IMR-90 (cell line): ENCODE data around the gene TDRD6. TPM values are rescaled to one million over a fixed set of nuclear protein-coding genes. Genes with fewer than 3 reads are reported as not detected.

Source experiments
- ATAC-seq: fragments of 200-7000 bp; cut with Tn5 transposase; 2 replicates; pipeline ENCODE4 v1.9.1; 2020; ENCODE audit warnings: low read depth, mild to moderate bottlenecking, moderate library complexity
- BruUV-seq: library from RNA; stranded (reverse); fragments of 400-500 nt; replicated peaks from 2 replicates; lab custom pipeline; 2021; lab: Mats Ljungman, UMichigan
- CTCF ChIA-PET: fragments of 300-600 bp; formaldehyde crosslinking; extraction: SDS; loops from one replicate; lab custom pipeline; 2021; ENCODE audit warnings: antibody characterized with exemption; lab: Yijun Ruan, JAX
- POLR2A ChIA-PET: fragments of 300-600 bp; sonication (Branson Sonifier 250); formaldehyde crosslinking; loops from one replicate; lab custom pipeline; 2022; ENCODE audit warnings: antibody characterized with exemption; ENCODE audit not compliant: unreplicated experiment; lab: Charles Lee
- DNase-seq: peaks from one replicate; pipeline ENCODE4 v3.0.0; 2013
- H2AFZ ChIP-seq: replicated peaks from 2 replicates; pipeline ENCODE3; 2013; ENCODE audit warnings: low read length, mild to moderate bottlenecking; ENCODE audit not compliant: poor library complexity
- H2AK5ac ChIP-seq: 2 replicates; pipeline ENCODE4 v1.6.1; 2013; ENCODE audit warnings: low read depth, low read length, inconsistent platforms
- H2AK9ac ChIP-seq: replicated peaks from 2 replicates; pipeline ENCODE3; 2013; ENCODE audit warnings: mild to moderate bottlenecking, low read depth, low read length, moderate library complexity; ENCODE audit not compliant: poor library complexity
- H2BK120ac ChIP-seq: 2 replicates; pipeline ENCODE4 v1.6.1; 2013; ENCODE audit warnings: low read depth, low read length, inconsistent platforms
- H2BK15ac ChIP-seq: 3 replicates; pipeline ENCODE4 v1.6.1; 2013; ENCODE audit warnings: low read depth, low read length, inconsistent platforms
- H2BK20ac ChIP-seq: 2 replicates; pipeline ENCODE4 v1.6.1; 2013; ENCODE audit warnings: low read depth, mild to moderate bottlenecking, inconsistent platforms, low read length, moderate library complexity
- H2BK5ac ChIP-seq: 2 replicates; pipeline ENCODE4 v1.6.1; 2013; ENCODE audit warnings: mild to moderate bottlenecking, low read depth, low read length, inconsistent platforms; ENCODE audit not compliant: poor library complexity, severe bottlenecking
- H3K14ac ChIP-seq: replicated peaks from 2 replicates; pipeline ENCODE4 v1.6.1; 2013; ENCODE audit warnings: low read depth, low read length, inconsistent platforms
- H3K18ac ChIP-seq: 2 replicates; pipeline ENCODE4 v1.6.1; 2013; ENCODE audit warnings: low read depth, low read length, control low read depth
- H3K23ac ChIP-seq: 2 replicates; pipeline ENCODE4 v1.6.1; 2013; ENCODE audit warnings: low read depth, low read length, inconsistent platforms
- H3K27ac ChIP-seq: 2 replicates; pipeline ENCODE4 v1.5.1; 2013; ENCODE audit warnings: mild to moderate bottlenecking, control low read depth, low read length; ENCODE audit not compliant: insufficient read depth
- H3K27me3 ChIP-seq: 2 replicates; pipeline ENCODE4 v1.6.1; 2013; ENCODE audit warnings: low read length; ENCODE audit not compliant: control insufficient read depth, insufficient read depth
- H3K36me3 ChIP-seq: 2 replicates; pipeline ENCODE4 v1.6.1; 2013; ENCODE audit warnings: low read length, mixed read lengths; ENCODE audit not compliant: control insufficient read depth, insufficient read depth
- H3K4ac ChIP-seq: 2 replicates; pipeline ENCODE4 v1.6.1; 2013; ENCODE audit warnings: low read depth, low read length, inconsistent platforms
- H3K4me1 ChIP-seq: 2 replicates; pipeline ENCODE4 v1.6.1; 2013; ENCODE audit warnings: low read length, mixed read lengths; ENCODE audit not compliant: control insufficient read depth, insufficient read depth
- H3K4me2 ChIP-seq: 2 replicates; pipeline ENCODE4 v1.6.1; 2013; ENCODE audit warnings: low read depth, mild to moderate bottlenecking, control low read depth, low read length, moderate library complexity
- H3K4me3 ChIP-seq: 2 replicates; pipeline ENCODE4 v1.5.1; 2013; ENCODE audit warnings: low read depth, mild to moderate bottlenecking, control low read depth, low read length, moderate library complexity; ENCODE audit not compliant: insufficient read depth
- H3K56ac ChIP-seq: 2 replicates; pipeline ENCODE4 v1.6.1; 2013; ENCODE audit warnings: low read length, inconsistent platforms; ENCODE audit not compliant: insufficient read depth; ENCODE audit errors: extremely low read depth
- H3K79me1 ChIP-seq, 2 experiments: 2 replicates each; pipeline ENCODE4 v1.6.1; 2013; ENCODE audit warnings: low read length in 2 of 2, inconsistent platforms in 1 of 2, low read depth in 1 of 2
- H3K9ac ChIP-seq: 2 replicates; pipeline ENCODE4 v1.6.1; 2013; ENCODE audit warnings: low read depth, low read length, control low read depth
- H3K9me1 ChIP-seq: 2 replicates; pipeline ENCODE4 v1.6.1; 2013; ENCODE audit warnings: low read length, inconsistent platforms; ENCODE audit not compliant: insufficient read depth
- H3K9me3 ChIP-seq: 2 replicates; pipeline ENCODE4 v1.6.1; 2013; ENCODE audit warnings: low read length; ENCODE audit not compliant: control insufficient read depth, insufficient read depth
- H4K20me1 ChIP-seq: 2 replicates; pipeline ENCODE4 v1.6.1; 2013; ENCODE audit warnings: low read length, inconsistent platforms; ENCODE audit not compliant: insufficient read depth
- H4K5ac ChIP-seq: 2 replicates; pipeline ENCODE4 v1.6.1; 2013; ENCODE audit warnings: mild to moderate bottlenecking, low read depth, low read length, control low read depth
- H4K8ac ChIP-seq, 2 experiments: 2 replicates each; pipeline ENCODE4 v1.6.1; 2013; ENCODE audit warnings: low read depth in 2 of 2, low read length in 2 of 2, control low read depth in 1 of 2, inconsistent platforms in 1 of 2
- H4K91ac ChIP-seq: 2 replicates; pipeline ENCODE4 v1.6.1; 2013; ENCODE audit warnings: low read depth, low read length, inconsistent platforms; ENCODE audit not compliant: insufficient read depth
- CTCF ChIP-seq: conservative IDR thresholded peaks from 2 replicates; pipeline ENCODE4 v1.5.1; 2012; ENCODE audit warnings: mild to moderate bottlenecking, low read depth, low read length, improper control_type of control experiment
- MAFK ChIP-seq: IDR thresholded peaks from 2 replicates; pipeline ENCODE4 v1.6.1; 2012; ENCODE audit warnings: low read depth, low read length, improper control_type of control experiment
- WGBS, 2 experiments: methylation state at CpG; one replicate each; pipeline versions ENCODE4 v1.1.5 to v1.1.7; 2013; ENCODE audit warnings: missing lambda C conversion rate in 2 of 2; ENCODE audit not compliant: insufficient read length in 1 of 2; ENCODE audit errors: extremely low coverage in 2 of 2; 5-methylcytosine and 5-hydroxymethylcytosine counted together
- dilution Hi-C: fragments of 300-500 bp; cut with HindIII; formaldehyde crosslinking; loops from one replicate; pipeline ENCODE4 v1.14.3; 2018; ENCODE audit warnings: low sequenced_read_pairs; ENCODE audit not compliant: unreplicated experiment
- in situ Hi-C: fragments of 300-500 bp; cut with MboI; formaldehyde crosslinking; loops from 3 replicates; pipeline ENCODE4 v1.14.3; 2019; ENCODE audit warnings: low sequenced_read_pairs, inconsistent platforms, mixed read lengths
- intact Hi-C: fragments of 100-400 bp; cut with micrococcal nuclease; formaldehyde crosslinking; loops from 2 replicates; pipeline ENCODE4 v1.10.0; 2022
- polyA plus RNA-seq, 3 experiments: library from polyadenylated mRNA; depleted of rRNA; stranded (reverse); fragments of >200 nt; gene quantifications; 2 replicates each; pipeline ENCODE4 v1.2.3, GENCODE V29; 2012; ENCODE audit warnings: low replicate concordance in 1 of 3
- total RNA-seq: library from RNA; depleted of rRNA; stranded (reverse); fragments of >200 nt; gene quantifications from 2 replicates; pipeline ENCODE4 v1.2.3, GENCODE V29; 2012

Gene TDRD6
- total and polyA plus RNA-seq, 2 of the 4 experiments (the other 2 are of a cell fraction), result not detected

DNA sequence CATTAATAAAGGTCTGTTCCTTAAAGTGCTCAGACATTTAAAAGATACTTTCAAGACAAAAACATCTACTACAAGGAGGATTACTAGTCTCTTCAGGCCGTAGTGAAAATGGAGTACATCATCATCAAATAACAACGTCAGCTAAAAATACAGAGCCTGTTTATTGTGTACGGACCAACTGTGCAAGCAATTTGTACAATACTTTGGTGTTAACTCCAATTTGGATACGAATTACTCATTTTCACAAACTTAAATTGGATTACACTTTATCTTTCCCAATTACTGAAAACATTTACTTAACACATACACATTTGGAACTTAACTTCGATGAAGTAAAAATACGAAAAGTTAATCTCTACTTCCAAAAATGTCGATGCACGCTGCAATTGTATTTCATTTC, 35.9 kb upstream of the TDRD6 start:
- POLR2A ChIA-PET, result no interaction called here
- Histone ChIP-seq H3K27ac (no peak overlapping the region), H3K9me1 (no peaks in the 10 kb centered on the region), H4K20me1 (no peaks in the 10 kb centered on the region), H3K36me3 (no peaks in the 10 kb centered on the region), H3K4me3 (no peak overlapping the region; the same call in 1 of the 2 replicates), H2BK120ac (no peak overlapping the region), H2AK9ac (no peak overlapping the region), H4K8ac (no peak overlapping the region), H4K5ac (no peak overlapping the region), H3K18ac (no peak overlapping the region), H3K9me3 (no peaks in the 10 kb centered on the region), H3K79me1 (no peaks in the 10 kb centered on the region), H3K9ac (no peak overlapping the region), H3K27me3 (no peaks in the 10 kb centered on the region), H3K56ac (no peak overlapping the region), H3K23ac (no peak overlapping the region), H2AFZ (no peak overlapping the region), H3K4me2 (no peak overlapping the region), H2BK20ac (no peak overlapping the region), H2AK5ac (no peak overlapping the region), H2BK15ac (no peak overlapping the region), H3K4me1 (no peaks in the 10 kb centered on the region), H2BK5ac (no peak overlapping the region), H3K14ac (no peak overlapping the region), H3K4ac (no peak overlapping the region), H4K91ac (no peak overlapping the region)
- intact Hi-C loops (no loop called here), dilution Hi-C loops (no loop called here), in situ Hi-C loops (no loop called here)
- WGBS, 2 experiments, result no CpG with 5 or more reads among the region's 8 CpGs
- TF ChIP-seq CTCF, result no peak
- TF ChIP-seq MAFK, result peak; percentile 63
- BruUV-seq, result no TSS peak
- no peak for DNase-seq
- CTCF ChIA-PET, result no interaction called here
- ATAC-seq, result no peak
